Activated B cell treated with CpG ODN at 0.5 μM for 24 hours (primary cell): ENCODE measurements around the gene GRK1. TPM values are rescaled to one million over a fixed set of nuclear protein-coding genes. Genes with fewer than 3 reads are reported as not detected.

Experiments used
- ATAC-seq: fragments of 200-7000 bp; cut with Tn5 transposase; one replicate; pipeline ENCODE4 v1.10.0; 2021; ENCODE audit warnings: low read depth, mild to moderate bottlenecking, moderate library complexity
- CTCF ChIA-PET: fragments of 350-600 bp; sonication (Branson Sonifier 250); formaldehyde crosslinking; loops from one replicate; lab custom pipeline; 2021; ENCODE audit warnings: antibody characterized with exemption; lab: Charles Lee
- POLR2A ChIA-PET: fragments of 350-600 bp; sonication (Branson Sonifier 250); formaldehyde crosslinking; loops from one replicate; lab custom pipeline; 2021; ENCODE audit warnings: antibody characterized with exemption; lab: Charles Lee
- DNase-seq: peaks from one replicate; pipeline ENCODE4 v3.0.0; 2022
- H3K27ac Mint-ChIP-seq: one replicate; pipeline ENCODE4 v1.8.0; 2020; ENCODE audit warnings: mixed read lengths
- H3K27me3 Mint-ChIP-seq: one replicate; pipeline ENCODE4 v1.8.0; 2021; ENCODE audit warnings: mixed read lengths
- H3K36me3 Mint-ChIP-seq: one replicate; pipeline ENCODE4 v1.8.0; 2021; ENCODE audit warnings: low read depth, mixed read lengths
- H3K4me1 Mint-ChIP-seq: one replicate; pipeline ENCODE4 v1.8.0; 2021; ENCODE audit warnings: mixed read lengths
- H3K4me3 Mint-ChIP-seq: one replicate; pipeline ENCODE4 v1.8.0; 2020; ENCODE audit warnings: mild to moderate bottlenecking, mixed read lengths
- H3K9me3 Mint-ChIP-seq: one replicate; pipeline ENCODE4 v1.8.0; 2020; ENCODE audit warnings: mixed read lengths
- intact Hi-C: fragments of 100-400 bp; cut with micrococcal nuclease; formaldehyde crosslinking; loops from one replicate; pipeline ENCODE4 v1.15.1; 2024
- total RNA-seq: library from RNA; stranded (reverse); gene quantifications from 2 replicates; pipeline ENCODE4 v1.2.3, GENCODE V29; 2022
- TF ChIP-seq, protein P1 (sequence below): fragments of 200-600 bp; IDR thresholded peaks from one replicate; pipeline ENCODE4 v1.8.0; 2022; ENCODE audit warnings: antibody characterized with exemption, mild to moderate bottlenecking

GRK1 gene
- total RNA-seq, 1 donor from 2014 or later: 0.07 TPM

- TF ChIP-seq, protein P1, sequence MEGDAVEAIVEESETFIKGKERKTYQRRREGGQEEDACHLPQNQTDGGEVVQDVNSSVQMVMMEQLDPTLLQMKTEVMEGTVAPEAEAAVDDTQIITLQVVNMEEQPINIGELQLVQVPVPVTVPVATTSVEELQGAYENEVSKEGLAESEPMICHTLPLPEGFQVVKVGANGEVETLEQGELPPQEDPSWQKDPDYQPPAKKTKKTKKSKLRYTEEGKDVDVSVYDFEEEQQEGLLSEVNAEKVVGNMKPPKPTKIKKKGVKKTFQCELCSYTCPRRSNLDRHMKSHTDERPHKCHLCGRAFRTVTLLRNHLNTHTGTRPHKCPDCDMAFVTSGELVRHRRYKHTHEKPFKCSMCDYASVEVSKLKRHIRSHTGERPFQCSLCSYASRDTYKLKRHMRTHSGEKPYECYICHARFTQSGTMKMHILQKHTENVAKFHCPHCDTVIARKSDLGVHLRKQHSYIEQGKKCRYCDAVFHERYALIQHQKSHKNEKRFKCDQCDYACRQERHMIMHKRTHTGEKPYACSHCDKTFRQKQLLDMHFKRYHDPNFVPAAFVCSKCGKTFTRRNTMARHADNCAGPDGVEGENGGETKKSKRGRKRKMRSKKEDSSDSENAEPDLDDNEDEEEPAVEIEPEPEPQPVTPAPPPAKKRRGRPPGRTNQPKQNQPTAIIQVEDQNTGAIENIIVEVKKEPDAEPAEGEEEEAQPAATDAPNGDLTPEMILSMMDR: no peak
- DNase-seq (no peak), ATAC-seq (no peak)
- Mint-ChIP-seq H3K27ac (no peak overlapping the region), H3K4me1 (peaks cover 27% of the 10 kb centered on the region), H3K36me3 (no peaks in the 10 kb centered on the region), H3K9me3 (no peaks in the 10 kb centered on the region), H3K27me3 (no peaks in the 10 kb centered on the region), H3K4me3 (no peak overlapping the region)
- CTCF ChIA-PET: no interaction called here
- intact Hi-C loops: no loop called here
- POLR2A ChIA-PET: no interaction called here
Observed at GRCh38 chr13:113648216-113648610, 18.8 kb upstream of the GRK1 start.

DNA sequence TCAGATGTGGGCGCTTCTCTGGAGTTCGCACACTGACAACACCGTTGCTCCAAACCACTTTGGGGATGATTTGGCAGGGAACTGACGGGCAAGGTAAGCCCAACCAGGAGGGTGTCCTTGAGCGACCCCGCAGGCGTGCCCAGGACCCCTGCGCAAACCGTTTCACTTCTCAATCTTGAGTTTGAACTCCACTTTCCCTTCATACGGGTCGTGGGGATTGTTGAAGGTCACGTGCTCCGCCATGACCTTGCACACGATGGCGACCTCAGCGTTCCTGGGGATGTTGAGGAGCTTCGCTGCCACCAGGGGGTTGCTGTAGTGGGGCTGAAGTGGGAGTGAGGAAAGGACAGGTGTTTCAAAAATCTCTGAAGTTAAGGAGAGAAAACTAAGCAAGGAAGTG, 17.8 kb upstream of the GRK1 start:
- H3K27ac Mint-ChIP-seq: no peak overlapping the region
- peaks cover 17% of the 10 kb centered on the region for H3K4me1 Mint-ChIP-seq
- intact Hi-C loops: no loop called here
- no peak overlapping the region for H3K4me3 Mint-ChIP-seq
- DNase-seq (no peak), ATAC-seq (no peak)
- ChIA-PET POLR2A (no interaction called here), CTCF (no interaction called here)
- no peaks in the 10 kb centered on the region for H3K27me3 Mint-ChIP-seq
- TF ChIP-seq, protein P1: no peak
- H3K9me3 Mint-ChIP-seq: no peaks in the 10 kb centered on the region
- no peaks in the 10 kb centered on the region for H3K36me3 Mint-ChIP-seq

DNA sequence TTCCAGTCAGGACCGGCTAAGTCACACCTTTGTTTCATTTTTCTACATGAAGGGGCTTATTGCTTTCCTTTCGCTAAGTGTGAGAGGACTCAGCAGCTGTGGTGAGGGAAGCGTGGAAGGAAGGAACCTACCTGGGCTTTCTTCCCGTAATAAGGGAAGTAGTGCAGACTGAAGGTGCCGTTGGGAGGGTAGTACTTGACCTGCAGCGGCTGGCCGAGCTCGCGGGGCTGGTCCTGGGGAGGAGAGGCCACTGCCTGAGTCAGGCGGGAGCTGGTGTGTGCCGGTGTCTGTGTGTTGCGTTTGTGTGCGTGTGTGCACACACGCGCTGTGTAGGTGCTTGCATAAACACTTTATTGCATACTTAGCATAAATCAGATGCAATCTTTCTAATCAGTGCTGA, 16.7 kb upstream of the GRK1 start:
- ATAC-seq (no peak), DNase-seq (no peak)
- no peaks in the 10 kb centered on the region for H3K27me3 Mint-ChIP-seq
- POLR2A ChIA-PET: no interaction called here
- H3K27ac Mint-ChIP-seq: no peak overlapping the region
- CTCF ChIA-PET: no interaction called here
- H3K36me3 Mint-ChIP-seq: no peaks in the 10 kb centered on the region
- peaks cover 16% of the 10 kb centered on the region for H3K4me1 Mint-ChIP-seq
- H3K4me3 Mint-ChIP-seq: no peak overlapping the region
- intact Hi-C loops: no loop called here
- TF ChIP-seq, protein P1: no peak
- no peaks in the 10 kb centered on the region for H3K9me3 Mint-ChIP-seq

DNA sequence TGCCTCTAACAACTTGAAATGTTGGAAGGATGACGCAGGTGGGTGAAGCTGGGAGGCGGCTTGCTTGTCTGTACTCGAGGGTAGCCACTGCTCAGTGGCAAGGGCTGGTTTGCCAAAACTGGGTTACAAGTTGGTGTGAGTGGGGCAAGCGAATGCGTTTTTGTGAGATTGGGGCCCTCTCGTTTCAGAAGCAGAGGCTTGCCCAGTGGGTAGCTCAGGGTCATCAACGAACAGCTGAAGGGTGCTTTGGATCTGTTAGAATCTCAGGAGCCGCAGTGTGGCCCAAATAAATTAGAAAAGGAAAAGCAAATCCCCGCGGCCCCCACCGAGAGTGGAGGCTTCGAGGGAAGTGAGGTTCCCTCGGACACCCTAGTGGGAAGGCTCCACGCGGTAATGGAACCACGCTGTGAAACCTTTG, 16.3 kb upstream of the GRK1 start:
- Mint-ChIP-seq H3K9me3 (no peaks in the 10 kb centered on the region), H3K36me3 (no peaks in the 10 kb centered on the region), H3K27ac (no peak overlapping the region), H3K4me3 (no peak overlapping the region), H3K27me3 (no peaks in the 10 kb centered on the region), H3K4me1 (peaks cover 16% of the 10 kb centered on the region)
- no peak for ATAC-seq
- intact Hi-C loops: no loop called here
- TF ChIP-seq, protein P1: no peak
- CTCF ChIA-PET: no interaction called here
- POLR2A ChIA-PET: no interaction called here
- no peak for DNase-seq

GRCh38 chr13:113651511-113652403, 15.3 kb upstream of the GRK1 start:
- ATAC-seq: no peak
- no peak overlapping the region for H3K4me3 Mint-ChIP-seq
- H3K27ac Mint-ChIP-seq: no peak overlapping the region
- peaks cover 11% of the 10 kb centered on the region for H3K4me1 Mint-ChIP-seq
- no peaks in the 10 kb centered on the region for H3K36me3 Mint-ChIP-seq
- no peaks in the 10 kb centered on the region for H3K9me3 Mint-ChIP-seq
- POLR2A ChIA-PET: interaction anchor here (0.5 kb wide), 1 partner anchor 14 kb away, joined by 5 read pairs; no protein-coding TSS in a partner anchor
- TF ChIP-seq, protein P1: no peak
- H3K27me3 Mint-ChIP-seq: no peaks in the 10 kb centered on the region
- peak; percentile 9 for DNase-seq
- CTCF ChIA-PET: no interaction called here
- intact Hi-C loops: no loop called here
